ENCODE data around the gene C1QTNF12.
"Not testable (repeated sequence)": the region's sequence is repeated elsewhere in the genome, so short reads cannot be mapped to it uniquely, and the experiment has no call there.

The C1QTNF12 gene

GRCh38 chr1:1259119-1259488 lies 12.6 kb upstream of the C1QTNF12 start:
- DNase-seq = no peak

GRCh38 chr1:1256956-1257871 lies 10.7 kb upstream of the C1QTNF12 start:
- DNase-seq = no peak

- DNase-seq = no peak
These were observed 9.1 kb upstream of the C1QTNF12 start for GRCh38 chr1:1255611-1256010.

- no peak for DNase-seq
These were observed 8.6 kb upstream of the C1QTNF12 start for GRCh38 chr1:1255078-1255477.

GRCh38 chr1:1254667-1254998 lies 8.1 kb upstream of the C1QTNF12 start:
- no peak for DNase-seq

- no peak for DNase-seq
These were observed 7.6 kb upstream of the C1QTNF12 start for GRCh38 chr1:1253972-1254666.

- no peak for DNase-seq
These were observed 6.8 kb upstream of the C1QTNF12 start for GRCh38 chr1:1253314-1253713.

- peak in 1 of 2 experiments; percentile 30 for DNase-seq
These were observed 4.3 kb upstream of the C1QTNF12 start for GRCh38 chr1:1250786-1251284.

- DNase-seq = not testable (repeated sequence)
These were observed 1.7 kb upstream of the C1QTNF12 start for GRCh38 chr1:1248009-1248913.

- DNase-seq = no peak
These were observed 905 bp upstream of the C1QTNF12 start for GRCh38 chr1:1247341-1247913.

GRCh38 chr1:1245817-1246576 lies 525 bp downstream of the C1QTNF12 start:
- DNase-seq = no peak

- DNase-seq = no peak
These were observed 1.2 kb downstream of the C1QTNF12 start for GRCh38 chr1:1245178-1245816.

GRCh38 chr1:1244192-1244811 lies 2.2 kb downstream of the C1QTNF12 start:
- no peak for DNase-seq

GRCh38 chr1:1243807-1244191 lies 2.7 kb downstream of the C1QTNF12 start:
- DNase-seq = no peak

GRCh38 chr1:1243266-1243660 lies 3.3 kb downstream of the C1QTNF12 start:
- no peak for DNase-seq

GRCh38 chr1:1242461-1243265 lies 3.9 kb downstream of the C1QTNF12 start:
- no peak for DNase-seq

- DNase-seq = no peak
These were observed 4.8 kb downstream of the C1QTNF12 start for GRCh38 chr1:1241588-1242219.

GRCh38 chr1:1240822-1241587 lies 5.5 kb downstream of the C1QTNF12 start:
- no peak for DNase-seq

GRCh38 chr1:1240348-1240732 lies 6.2 kb downstream of the C1QTNF12 start:
- no peak for DNase-seq
